BLaER1 treated with 17β-estradiol and CSF1 and Interleukin-3, amounts not matched to agents 10 nM and 100 nM (cell line): Measurements from ENCODE around the gene PCYT2.

Source experiments
- H3K27ac ChIP-seq, 11 experiments: shearing (Covaris generic); formaldehyde crosslinking; 2 replicates each; pipeline ENCODE4 v1.8.1; 2022
- H3K27me3 ChIP-seq, 11 experiments: shearing (Covaris generic); formaldehyde crosslinking; 2 replicates each; pipeline ENCODE4 v1.8.1; 2022
- H3K36me3 ChIP-seq, 11 experiments: shearing (Covaris generic); formaldehyde crosslinking; 2 replicates each; pipeline ENCODE4 v1.8.1; 2022
- H3K4me1 ChIP-seq, 10 experiments: shearing (Covaris generic); formaldehyde crosslinking; 2 replicates each; pipeline ENCODE4 v1.8.1; 2022
- H3K4me2 ChIP-seq, 11 experiments: shearing (Covaris generic); formaldehyde crosslinking; 2 replicates each; pipeline ENCODE4 v1.8.1; 2022
- H3K4me3 ChIP-seq, 10 experiments: shearing (Covaris generic); formaldehyde crosslinking; 2 replicates each; pipeline ENCODE4 v1.8.1; 2022
- H3K9ac ChIP-seq, 11 experiments: shearing (Covaris generic); formaldehyde crosslinking; 2 replicates each; pipeline ENCODE4 v1.8.1; 2022
- H3K9me3 ChIP-seq, 11 experiments: shearing (Covaris generic); formaldehyde crosslinking; replicated peaks in 1 of 11; 2 replicates each; pipeline ENCODE4 v1.8.1; 2022
- H4K20me1 ChIP-seq, 11 experiments: shearing (Covaris generic); formaldehyde crosslinking; 2 replicates each; pipeline ENCODE4 v1.8.1; 2022
- Cebpa-rat ChIP-seq, 11 experiments: shearing (Covaris generic); IDR thresholded peaks; 2 replicates each; pipeline ENCODE4 v1.8.1; 2022

The PCYT2 gene

DNA sequence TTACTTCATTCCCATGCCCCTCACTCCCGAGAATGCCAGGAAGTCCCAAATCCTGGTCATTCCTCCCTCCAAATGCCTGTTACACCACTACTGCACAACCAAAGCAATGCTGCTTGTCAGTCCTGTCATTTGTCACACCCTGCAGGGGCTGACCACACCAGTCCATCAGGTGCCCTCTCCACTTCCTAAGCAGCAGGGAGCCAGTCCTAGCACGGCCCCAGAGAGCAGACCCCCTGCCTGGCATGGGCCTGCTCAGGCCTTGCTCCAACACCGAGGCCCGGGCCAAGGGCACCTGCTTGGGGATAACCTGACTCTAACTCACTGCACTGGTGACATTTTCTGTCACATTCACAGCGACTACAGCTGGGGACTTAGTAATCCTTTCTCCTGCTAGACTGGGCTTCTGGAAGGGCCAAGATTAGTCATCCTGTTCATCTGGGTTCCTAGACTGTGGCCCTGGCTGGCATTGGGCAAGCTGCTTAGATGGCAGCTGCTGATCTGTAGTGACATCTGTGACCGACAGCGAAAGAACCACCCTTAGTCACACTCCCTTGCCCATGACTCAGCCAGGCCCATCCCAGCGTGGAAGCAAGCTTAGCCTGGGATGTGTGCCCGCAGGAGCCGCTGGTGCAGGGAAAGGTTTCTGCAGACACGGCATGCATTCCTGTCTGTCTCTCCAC, 25.2 kb downstream of the PCYT2 start:
- peak overlapping the region in 9 of 11 experiments; percentile 9 to 50 (median 33); a peak in 12 of 22 replicates for H3K9ac ChIP-seq
- H3K4me2 ChIP-seq, result peak overlapping the region in 3 of 11 experiments; percentile 15 to 22 (median 15); a peak in 4 of 22 replicates
- TF ChIP-seq Cebpa-rat (IDR thresholded peaks at IDR 0.05), result no peak
- H3K27ac ChIP-seq, result peak overlapping the region in 4 of 11 experiments; percentile 7 to 42 (median 18); a peak in 3 of 22 replicates
- peaks cover 91 to 97% (median 96%) of the 10 kb centered on the region in 11 experiments for H3K36me3 ChIP-seq
- peaks cover 16 to 94% (median 77%) of the 10 kb centered on the region in 11 experiments; a peak in 21 of 22 replicates for H4K20me1 ChIP-seq
- no peak overlapping the region for H3K4me3 ChIP-seq
- H3K27me3 ChIP-seq, result no peaks in the 10 kb centered on the region
- peaks cover 15 to 47% (median 25%) of the 10 kb centered on the region in 10 experiments for H3K4me1 ChIP-seq
- no peaks in the 10 kb centered on the region for H3K9me3 ChIP-seq

DNA sequence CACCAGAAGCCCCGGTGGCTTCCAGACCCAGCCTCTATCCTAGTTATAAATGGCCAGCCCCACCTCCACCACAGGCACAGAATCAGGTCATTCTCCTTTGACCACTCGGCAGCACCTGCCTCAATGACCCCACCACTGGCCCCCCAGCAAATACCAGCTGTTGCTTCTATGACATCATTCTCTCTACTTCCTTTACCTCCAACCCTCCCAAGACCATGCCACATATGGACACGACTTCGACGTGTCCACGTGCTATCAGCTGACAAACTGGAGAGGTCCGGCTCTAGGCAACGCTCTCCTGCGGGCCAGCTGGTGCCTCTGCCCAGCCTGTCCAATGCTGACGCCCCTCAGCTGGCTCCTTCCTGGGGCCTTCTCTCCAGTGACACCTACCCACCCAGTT, 25.7 kb downstream of the PCYT2 start:
- peak overlapping the region in 3 of 11 experiments; percentile 7 to 42 (median 17); a peak in 3 of 22 replicates for H3K27ac ChIP-seq
- no peak for TF ChIP-seq Cebpa-rat (IDR thresholded peaks at IDR 0.05)
- peaks cover 16 to 89% (median 73%) of the 10 kb centered on the region in 11 experiments; a peak in 21 of 22 replicates for H4K20me1 ChIP-seq
- H3K9ac ChIP-seq, result peak overlapping the region in 3 of 11 experiments; percentile 34 to 50 (median 34); a peak in 4 of 22 replicates
- no peak overlapping the region for H3K4me2 ChIP-seq
- peaks cover 14 to 46% (median 23%) of the 10 kb centered on the region in 10 experiments for H3K4me1 ChIP-seq
- H3K36me3 ChIP-seq, result peaks cover 94 to 100% (median 100%) of the 10 kb centered on the region in 11 experiments
- no peak overlapping the region for H3K4me3 ChIP-seq
- no peaks in the 10 kb centered on the region for H3K9me3 ChIP-seq
- H3K27me3 ChIP-seq, result no peaks in the 10 kb centered on the region

DNA sequence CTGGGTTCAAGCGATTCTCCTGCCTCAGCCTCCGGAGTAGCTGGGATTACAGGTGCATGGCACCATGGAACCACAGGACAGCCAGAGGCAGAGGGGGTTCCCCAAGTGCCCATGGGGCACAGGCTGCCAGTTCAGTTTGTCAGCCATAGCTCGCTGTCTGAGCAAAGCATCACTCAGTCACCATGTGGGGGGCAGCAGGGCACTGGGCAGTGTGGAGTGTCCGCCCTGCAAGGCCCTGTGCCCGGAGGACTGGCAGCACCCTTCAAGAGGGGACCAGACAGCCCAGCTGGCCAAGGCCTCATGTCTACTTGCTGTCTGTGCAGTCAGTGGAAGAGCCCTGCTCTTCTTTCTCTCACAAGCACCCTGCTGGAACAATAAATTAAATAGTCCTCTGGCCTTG, 26.2 kb downstream of the PCYT2 start:
- H3K9ac ChIP-seq, result peak overlapping the region in 1 of 11 experiments; percentile 50; a peak in 1 of 22 replicates
- 0 out of 22 replicates have a peak overlapping the region, but pooled peaks of 1 of the 11 experiments have one; percentile 42 for H3K27ac ChIP-seq
- H3K27me3 ChIP-seq, result no peaks in the 10 kb centered on the region
- peaks cover 9 to 41% (median 19%) of the 10 kb centered on the region in 10 experiments for H3K4me1 ChIP-seq
- H3K36me3 ChIP-seq, result peaks cover 96 to 100% (median 100%) of the 10 kb centered on the region in 11 experiments
- H3K9me3 ChIP-seq, result no peaks in the 10 kb centered on the region
- H3K4me2 ChIP-seq, result no peak overlapping the region
- H3K4me3 ChIP-seq, result no peak overlapping the region
- peaks cover 16 to 89% (median 69%) of the 10 kb centered on the region in 11 experiments; a peak in 21 of 22 replicates for H4K20me1 ChIP-seq
- no peak for TF ChIP-seq Cebpa-rat (IDR thresholded peaks at IDR 0.05)

- H3K27ac ChIP-seq, result no peak overlapping the region
These were observed 26.7 kb downstream of the PCYT2 start for GRCh38 chr17:81884520-81884919.

GRCh38 chr17:81879121-81879520, 32.1 kb downstream of the PCYT2 start:
- peaks cover 64 to 79% (median 73%) of the 10 kb centered on the region in 11 experiments for H3K36me3 ChIP-seq
- no peaks in the 10 kb centered on the region for H3K27me3 ChIP-seq
- no peak overlapping the region for H3K4me3 ChIP-seq
- H3K4me2 ChIP-seq, result no peak overlapping the region
- H3K27ac ChIP-seq, result no peak overlapping the region
- no peaks in the 10 kb centered on the region for H3K4me1 ChIP-seq
- H3K9me3 ChIP-seq, result no peaks in the 10 kb centered on the region
- 0 out of 22 replicates have a peak overlapping the region, but pooled peaks of 1 of the 11 experiments have one; percentile 0 for H3K9ac ChIP-seq
- no peak for TF ChIP-seq Cebpa-rat (IDR thresholded peaks at IDR 0.05)
- H4K20me1 ChIP-seq, result peaks cover 0 to 42% (median 15%) of the 10 kb centered on the region in 11 experiments; a peak in 15 of 22 replicates

More at GRCh38 chr17:81884520-81884919, 26.7 kb downstream of the PCYT2 start:
- Histone ChIP-seq H4K20me1 (peaks cover 16 to 89% (median 66%) of the 10 kb centered on the region in 11 experiments; a peak in 21 of 22 replicates), H3K9me3 (no peaks in the 10 kb centered on the region), H3K4me1 (peaks cover 4 to 37% (median 14%) of the 10 kb centered on the region in 10 experiments; a peak in 18 of 20 replicates), H3K4me3 (no peak overlapping the region), H3K27me3 (no peaks in the 10 kb centered on the region), H3K4me2 (no peak overlapping the region), H3K36me3 (peaks cover 96 to 100% (median 100%) of the 10 kb centered on the region in 11 experiments), H3K9ac (no peak overlapping the region)
- TF ChIP-seq Cebpa-rat (IDR thresholded peaks at IDR 0.05), result no peak

DNA sequence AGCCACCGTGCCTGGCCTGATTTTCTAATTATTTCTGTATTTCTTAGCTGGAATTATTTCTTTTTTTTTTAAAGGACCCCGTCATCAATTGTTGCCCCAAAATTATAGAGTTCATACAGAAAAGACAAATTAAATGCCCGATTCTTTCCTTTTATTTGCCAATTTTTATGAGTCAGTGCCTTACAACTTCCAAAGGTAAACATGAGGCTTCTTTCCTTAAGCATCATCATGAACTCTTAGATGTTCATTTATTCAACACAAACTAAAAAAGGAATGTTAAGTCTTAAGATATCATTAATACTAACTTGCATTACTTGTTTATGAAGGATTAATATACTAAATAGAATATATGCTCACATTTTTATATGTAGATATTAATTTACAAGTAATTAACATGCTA, 32.9 kb downstream of the PCYT2 start:
- H3K4me2 ChIP-seq, result no peak overlapping the region
- peaks cover under 1 to 8% (median 6%) of the 10 kb centered on the region in 10 experiments; a peak in 14 of 20 replicates for H3K4me1 ChIP-seq
- H3K27me3 ChIP-seq, result no peaks in the 10 kb centered on the region
- H3K9me3 ChIP-seq, result no peaks in the 10 kb centered on the region
- peaks cover 56 to 71% (median 65%) of the 10 kb centered on the region in 11 experiments for H3K36me3 ChIP-seq
- no peak overlapping the region for H3K27ac ChIP-seq
- no peak overlapping the region for H3K4me3 ChIP-seq
- no peak overlapping the region for H3K9ac ChIP-seq
- TF ChIP-seq Cebpa-rat (IDR thresholded peaks at IDR 0.05), result no peak
- peaks cover 0 to 34% (median 8%) of the 10 kb centered on the region in 11 experiments; a peak in 9 of 22 replicates for H4K20me1 ChIP-seq

- H4K20me1 ChIP-seq, result peaks cover 0 to 27% (median 5%) of the 10 kb centered on the region in 11 experiments; a peak in 8 of 22 replicates
- H3K4me1 ChIP-seq, result peaks cover 8 to 15% (median 13%) of the 10 kb centered on the region in 10 experiments
- H3K9ac ChIP-seq, result no peak overlapping the region
- no peak for TF ChIP-seq Cebpa-rat (IDR thresholded peaks at IDR 0.05)
- H3K4me3 ChIP-seq, result no peak overlapping the region
- no peaks in the 10 kb centered on the region for H3K27me3 ChIP-seq
- H3K27ac ChIP-seq, result no peak overlapping the region
- no peak overlapping the region for H3K4me2 ChIP-seq
- no peaks in the 10 kb centered on the region for H3K9me3 ChIP-seq
- peaks cover 49 to 64% (median 57%) of the 10 kb centered on the region in 11 experiments for H3K36me3 ChIP-seq
These were observed 33.6 kb downstream of the PCYT2 start for GRCh38 chr17:81877569-81877968.

DNA sequence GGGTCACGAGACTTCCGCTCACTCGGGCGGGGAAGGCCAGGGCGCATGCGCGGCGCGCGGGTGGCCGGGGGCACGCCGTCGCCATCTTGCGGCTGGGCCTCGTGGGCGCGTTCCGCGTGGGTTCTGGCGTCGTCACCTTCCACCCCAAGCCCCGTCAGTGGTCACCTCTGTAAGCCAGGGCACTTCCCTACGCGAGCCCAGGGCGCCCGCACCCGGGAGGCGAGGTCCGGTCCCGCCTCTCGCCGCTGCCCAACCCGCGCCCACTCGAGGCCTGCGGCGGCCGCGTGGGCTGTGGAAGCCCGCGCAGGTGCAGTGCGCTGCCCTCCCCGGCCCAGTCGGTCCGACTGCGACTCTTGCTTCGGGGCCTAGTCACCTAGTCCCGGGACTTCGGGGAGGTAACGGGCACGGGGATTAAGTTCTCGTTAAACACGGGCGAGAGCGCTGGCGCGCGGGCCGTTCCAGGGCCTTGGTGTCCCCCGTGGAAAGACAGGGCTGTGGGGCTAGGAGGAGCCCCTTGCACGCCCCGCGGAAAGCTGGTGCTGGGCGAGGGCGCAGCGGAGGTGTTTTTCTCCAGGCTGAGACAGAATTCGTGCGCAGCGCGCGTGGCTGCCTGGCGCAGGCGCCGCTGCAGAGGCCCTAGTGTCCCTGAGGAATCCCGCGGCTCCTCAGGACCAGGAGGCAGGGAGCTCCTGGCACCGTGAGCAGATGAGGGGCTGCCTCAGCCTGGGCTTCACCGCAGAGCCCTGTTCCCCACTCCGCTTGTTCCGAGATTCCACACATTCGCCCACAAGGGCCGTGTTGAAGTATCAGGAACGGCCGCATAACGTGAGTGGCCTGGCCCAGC, 39.6 kb downstream of the PCYT2 start:
- Histone ChIP-seq H4K20me1 (peaks cover 38 to 42% (median 41%) of the 10 kb centered on the region in 11 experiments), H3K4me1 (peaks cover 41 to 58% (median 53%) of the 10 kb centered on the region in 10 experiments), H3K9me3 (no peaks in the 10 kb centered on the region), H3K27ac (peak overlapping the region; percentile 96 to 100 (median 100)), H3K4me3 (peak overlapping the region; percentile 76 to 99 (median 96)), H3K4me2 (peak overlapping the region; percentile 91 to 100 (median 96)), H3K27me3 (no peaks in the 10 kb centered on the region), H3K36me3 (peaks cover 24 to 39% (median 33%) of the 10 kb centered on the region in 11 experiments), H3K9ac (peak overlapping the region; percentile 95 to 100 (median 100))
- no peak for TF ChIP-seq Cebpa-rat (IDR thresholded peaks at IDR 0.05)
